GM12872 (cell line): ENCODE results near the gene HSF4.

ENCODE experiments used
- CTCF ChIP-seq: IDR thresholded peaks from 3 replicates; pipeline ENCODE4 v1.5.1; 2011; ENCODE audit warnings: low read depth, mild to moderate bottlenecking, low read length, moderate library complexity; ENCODE audit not compliant: insufficient read depth

HSF4 gene

GRCh38 chr16:67166110-67166547 is 1.6 kb downstream of the HSF4 start:
- no peak for TF ChIP-seq CTCF

DNA sequence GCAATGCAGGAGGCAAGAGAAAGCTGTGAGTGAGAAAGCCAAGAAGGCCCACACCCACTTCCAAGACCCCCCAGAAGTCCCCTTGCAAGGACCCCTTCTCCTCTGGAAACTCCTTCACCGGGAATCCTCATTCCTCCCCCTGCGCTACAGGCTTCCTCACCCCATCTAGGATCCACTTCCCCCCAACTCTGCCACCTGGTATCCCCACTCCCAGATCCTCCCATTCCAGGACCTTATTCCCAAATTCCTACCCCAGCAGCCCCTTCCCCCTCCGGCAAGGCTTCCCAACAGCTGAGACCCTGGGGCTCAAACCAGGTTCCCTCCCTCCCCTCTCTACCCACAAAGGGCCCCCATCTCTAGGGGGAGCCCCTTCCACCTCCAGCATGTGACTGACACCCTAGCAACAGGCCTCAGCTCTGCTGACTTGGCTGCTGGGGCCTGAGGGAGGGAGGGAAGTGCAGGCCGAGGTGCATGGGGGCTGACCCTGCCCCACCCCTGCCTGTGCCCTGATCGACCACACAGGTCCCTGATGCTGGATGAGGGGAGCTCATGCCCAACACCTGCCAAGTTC is 2.1 kb downstream of the HSF4 start:
- no peak for TF ChIP-seq CTCF

DNA sequence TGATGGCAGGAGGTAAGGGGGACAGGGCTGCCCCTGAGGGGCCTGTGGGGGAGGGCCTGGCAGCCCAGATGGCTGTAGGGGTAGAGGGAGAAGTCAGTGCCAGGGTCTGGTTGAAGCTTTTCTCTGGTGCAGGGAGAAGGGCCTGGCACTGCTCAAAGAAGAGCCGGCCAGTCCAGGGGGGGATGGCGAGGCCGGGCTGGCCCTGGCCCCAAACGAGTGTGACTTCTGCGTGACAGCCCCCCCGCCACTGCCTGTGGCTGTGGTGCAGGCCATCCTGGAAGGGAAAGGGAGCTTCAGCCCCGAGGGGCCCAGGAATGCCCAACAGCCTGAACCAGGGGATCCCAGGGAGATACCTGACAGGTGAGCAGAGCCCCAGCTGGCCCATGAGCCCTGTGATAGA is 3.0 kb downstream of the HSF4 start:
- no peak for TF ChIP-seq CTCF

GRCh38 chr16:67169011-67169451 is 4.5 kb downstream of the HSF4 start:
- no peak for TF ChIP-seq CTCF

DNA sequence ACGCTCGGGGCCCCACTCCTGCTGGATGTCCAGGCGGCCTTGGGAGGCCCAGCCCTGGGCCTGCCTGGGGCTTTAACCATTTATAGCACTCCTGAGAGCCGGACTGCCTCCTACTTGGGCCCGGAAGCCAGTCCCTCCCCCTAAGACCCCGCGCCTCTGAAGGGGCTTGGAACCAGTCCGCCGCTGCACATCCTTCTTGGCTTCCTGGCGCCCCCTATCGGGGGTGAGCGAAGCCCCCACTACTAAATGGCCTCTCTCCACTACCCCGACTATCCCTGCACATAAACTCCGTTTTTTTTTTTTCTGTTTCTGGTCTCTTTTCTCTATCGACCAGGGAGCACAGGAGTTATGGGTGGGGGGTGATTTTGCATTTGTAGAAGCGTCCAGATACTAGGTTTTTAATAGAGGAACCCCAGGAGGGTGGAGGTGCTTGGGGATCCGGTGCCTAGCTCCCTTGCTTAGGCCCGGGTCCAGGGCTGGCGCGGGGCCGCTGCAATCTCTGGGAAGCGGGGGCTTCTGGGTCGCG is 5.2 kb downstream of the HSF4 start:
- TF ChIP-seq CTCF = peak; percentile 86

DNA sequence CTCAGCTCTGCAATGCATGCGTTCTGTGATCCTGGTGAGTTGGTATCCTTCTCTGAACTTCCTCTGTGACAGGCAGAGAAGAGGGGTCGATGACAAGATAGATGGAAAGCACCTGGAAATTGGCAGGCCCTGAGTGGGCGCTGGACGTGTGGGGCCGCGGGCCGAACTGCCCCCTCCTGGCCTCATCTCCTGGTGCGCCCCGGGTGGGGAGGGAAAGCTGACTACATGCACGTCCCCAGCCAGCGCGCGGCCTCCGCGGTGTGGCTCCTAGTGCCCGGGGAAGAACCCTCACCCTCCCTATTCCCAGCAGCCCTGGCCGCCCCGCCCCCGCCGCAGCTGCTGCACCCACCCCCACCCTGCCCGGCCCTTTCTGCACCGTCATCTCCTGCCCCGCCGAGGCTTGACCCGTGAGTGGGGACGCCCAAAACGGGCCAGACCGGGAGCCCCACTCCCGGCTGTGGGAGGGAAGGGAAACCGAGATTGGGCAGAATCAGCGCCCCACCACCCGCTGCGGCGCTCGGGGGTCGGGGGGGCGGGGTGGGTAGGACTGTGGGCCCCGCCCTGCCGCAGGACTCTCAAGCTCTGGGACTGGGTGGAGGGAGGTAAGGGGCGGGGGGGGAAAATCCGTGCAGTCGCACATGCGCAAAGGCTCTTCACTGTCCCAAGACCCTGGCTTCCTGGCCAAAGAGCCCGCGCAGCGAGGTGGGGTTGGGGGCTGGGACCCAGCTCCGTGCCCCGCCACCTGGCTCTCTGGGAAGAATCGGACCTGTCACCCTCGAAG is 5.8 kb downstream of the HSF4 start, which contains the start of gene NOL3:
Gene NOL3, plus strand, starts transcription at position 371 of the 781 bp plus-strand sequence.
- TF ChIP-seq CTCF = no peak

GRCh38 chr16:67170949-67171649 is 6.6 kb downstream of the HSF4 start:
- no peak for TF ChIP-seq CTCF
